PFSK-1 (cell line): Measurements from ENCODE around the gene CCDC152.

ENCODE experiments used
- FOXP2 ChIP-seq: optimal IDR thresholded peaks from 2 replicates; pipeline ENCODE3; 2011; ENCODE audit warnings: borderline replicate concordance, control low read depth, inconsistent platforms; ENCODE audit not compliant: insufficient read depth; ENCODE audit errors: extremely low read length, extremely low read depth
- POLR2AphosphoS5 ChIP-seq: IDR thresholded peaks from 2 replicates; pipeline ENCODE4 v1.6.1; 2012; ENCODE audit warnings: low read depth, mild to moderate bottlenecking, control low read depth, low read length, moderate library complexity
- SIN3A ChIP-seq: IDR thresholded peaks from 2 replicates; pipeline ENCODE4 v1.6.1; 2012; ENCODE audit warnings: mild to moderate bottlenecking, low read length, moderate library complexity, borderline replicate concordance; ENCODE audit not compliant: insufficient read depth
- TAF1 ChIP-seq: IDR thresholded peaks from 2 replicates; pipeline ENCODE4 v1.6.1; 2012; ENCODE audit warnings: low read length, control low read depth, borderline replicate concordance; ENCODE audit not compliant: insufficient read depth
- TF ChIP-seq, protein P1 (sequence below), 2 experiments: IDR thresholded peaks; 2 replicates each; pipeline versions ENCODE4 v1.6.1 to v1.8.0; 2011 to 2012; ENCODE audit warnings: low read depth in 2 of 2, low read length in 2 of 2, control low read depth in 1 of 2, inconsistent platforms in 1 of 2, mild to moderate bottlenecking in 1 of 2, moderate library complexity in 1 of 2; ENCODE audit not compliant: insufficient read depth in 1 of 2

CCDC152 gene

DNA sequence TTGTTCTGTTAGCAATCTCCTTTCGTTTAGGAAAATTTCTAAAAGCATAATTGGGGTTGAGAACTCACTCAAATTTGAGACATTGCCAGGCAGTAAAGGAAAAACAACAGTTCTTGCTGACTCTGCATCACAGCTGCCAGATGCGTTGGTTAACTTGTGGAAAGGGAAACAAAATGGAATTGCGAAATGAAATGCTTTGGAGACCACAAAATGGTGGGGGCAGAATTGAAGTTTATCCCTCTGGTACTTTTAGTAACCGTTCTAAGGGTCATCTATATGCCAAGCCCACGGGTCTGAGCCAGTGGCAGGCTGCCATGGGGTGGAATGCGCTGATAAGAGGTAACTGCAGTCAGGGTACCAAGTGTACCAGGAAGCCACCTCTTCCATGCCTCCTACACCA is 83.7 kb downstream of the CCDC152 start:
- no peak for TF ChIP-seq TAF1

DNA sequence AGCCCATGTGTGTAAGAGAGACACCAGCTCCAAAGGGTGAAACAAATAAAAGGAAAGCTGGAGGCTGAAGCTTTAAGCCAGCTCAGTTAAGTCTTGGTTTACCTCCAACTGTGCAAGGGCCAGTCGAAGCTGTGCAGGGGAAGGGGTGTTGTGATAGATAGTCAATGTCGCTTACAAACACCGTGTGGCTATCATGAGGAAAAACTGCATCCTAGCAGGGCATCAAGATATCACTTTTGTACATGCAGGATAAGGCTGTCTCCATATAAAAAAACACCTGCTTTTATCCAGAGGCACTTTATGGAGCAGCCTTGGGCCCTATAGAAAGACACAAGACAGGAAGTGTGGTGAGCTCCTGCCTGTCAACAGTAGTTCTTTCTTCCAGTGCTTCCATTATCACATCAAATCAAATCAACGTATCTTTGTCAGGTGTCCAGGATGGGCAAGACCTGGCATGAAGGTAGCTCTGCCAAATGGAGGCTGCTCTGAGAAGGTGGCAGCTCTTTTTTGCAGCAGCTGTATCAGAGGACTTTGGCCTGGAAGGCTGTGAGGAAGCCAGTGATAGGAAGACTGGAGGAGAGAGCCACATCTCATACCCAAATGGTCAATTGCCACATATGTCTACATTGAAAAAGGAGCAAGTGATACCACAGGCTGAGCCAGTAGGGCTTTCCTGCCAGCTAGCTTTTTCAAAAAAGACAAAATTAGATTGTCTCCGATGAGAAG is 84.4 kb downstream of the CCDC152 start:
- TF ChIP-seq FOXP2 (no peak), TAF1 (no peak), SIN3A (no peak), POLR2AphosphoS5 (no peak)
- TF ChIP-seq, protein P1, sequence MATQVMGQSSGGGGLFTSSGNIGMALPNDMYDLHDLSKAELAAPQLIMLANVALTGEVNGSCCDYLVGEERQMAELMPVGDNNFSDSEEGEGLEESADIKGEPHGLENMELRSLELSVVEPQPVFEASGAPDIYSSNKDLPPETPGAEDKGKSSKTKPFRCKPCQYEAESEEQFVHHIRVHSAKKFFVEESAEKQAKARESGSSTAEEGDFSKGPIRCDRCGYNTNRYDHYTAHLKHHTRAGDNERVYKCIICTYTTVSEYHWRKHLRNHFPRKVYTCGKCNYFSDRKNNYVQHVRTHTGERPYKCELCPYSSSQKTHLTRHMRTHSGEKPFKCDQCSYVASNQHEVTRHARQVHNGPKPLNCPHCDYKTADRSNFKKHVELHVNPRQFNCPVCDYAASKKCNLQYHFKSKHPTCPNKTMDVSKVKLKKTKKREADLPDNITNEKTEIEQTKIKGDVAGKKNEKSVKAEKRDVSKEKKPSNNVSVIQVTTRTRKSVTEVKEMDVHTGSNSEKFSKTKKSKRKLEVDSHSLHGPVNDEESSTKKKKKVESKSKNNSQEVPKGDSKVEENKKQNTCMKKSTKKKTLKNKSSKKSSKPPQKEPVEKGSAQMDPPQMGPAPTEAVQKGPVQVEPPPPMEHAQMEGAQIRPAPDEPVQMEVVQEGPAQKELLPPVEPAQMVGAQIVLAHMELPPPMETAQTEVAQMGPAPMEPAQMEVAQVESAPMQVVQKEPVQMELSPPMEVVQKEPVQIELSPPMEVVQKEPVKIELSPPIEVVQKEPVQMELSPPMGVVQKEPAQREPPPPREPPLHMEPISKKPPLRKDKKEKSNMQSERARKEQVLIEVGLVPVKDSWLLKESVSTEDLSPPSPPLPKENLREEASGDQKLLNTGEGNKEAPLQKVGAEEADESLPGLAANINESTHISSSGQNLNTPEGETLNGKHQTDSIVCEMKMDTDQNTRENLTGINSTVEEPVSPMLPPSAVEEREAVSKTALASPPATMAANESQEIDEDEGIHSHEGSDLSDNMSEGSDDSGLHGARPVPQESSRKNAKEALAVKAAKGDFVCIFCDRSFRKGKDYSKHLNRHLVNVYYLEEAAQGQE (IDR thresholded peaks at IDR 0.05; ENCODE audit: insufficient read depth in 1 of 2, low read depth in 2 of 2, low read length in 2 of 2) = no peak

DNA sequence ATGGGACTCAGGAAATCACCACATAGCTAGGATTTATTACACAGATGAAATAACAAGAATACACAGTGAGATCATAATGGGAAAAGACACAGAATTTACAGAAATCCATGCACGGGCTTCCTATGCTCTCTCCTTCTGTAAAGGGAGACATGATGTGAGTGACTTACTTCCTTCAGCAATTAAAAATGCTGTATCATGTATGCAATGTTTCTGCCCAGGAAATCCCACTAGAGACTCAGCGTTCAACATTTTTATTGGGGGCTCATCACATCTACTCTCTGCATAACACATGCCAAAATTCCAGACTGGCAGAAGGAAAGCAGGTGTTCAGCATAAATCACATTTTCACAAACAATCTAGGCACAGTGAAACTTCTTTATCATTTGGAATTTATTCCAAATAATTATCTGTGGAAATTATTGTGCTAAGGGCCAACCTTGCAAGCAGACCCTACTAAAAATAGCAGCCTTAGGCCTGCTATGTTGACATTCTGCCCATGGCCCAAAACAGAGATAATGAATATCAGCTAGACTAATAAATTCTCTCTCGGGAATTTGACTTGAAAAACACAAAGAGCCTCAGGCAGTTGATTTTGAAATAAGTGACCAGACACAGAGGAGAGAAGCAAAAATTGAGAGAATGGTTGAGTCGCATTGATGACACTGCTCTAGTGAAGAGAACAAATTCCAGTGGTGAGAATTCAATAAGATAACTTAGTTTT is 86.5 kb downstream of the CCDC152 start:
- TF ChIP-seq TAF1 = no peak
- TF ChIP-seq, protein P1 (IDR thresholded peaks at IDR 0.05; ENCODE audit: insufficient read depth in 1 of 2, low read depth in 2 of 2, low read length in 2 of 2) = no peak
- no peak for TF ChIP-seq SIN3A
- no peak for TF ChIP-seq FOXP2
- no peak for TF ChIP-seq POLR2AphosphoS5

DNA sequence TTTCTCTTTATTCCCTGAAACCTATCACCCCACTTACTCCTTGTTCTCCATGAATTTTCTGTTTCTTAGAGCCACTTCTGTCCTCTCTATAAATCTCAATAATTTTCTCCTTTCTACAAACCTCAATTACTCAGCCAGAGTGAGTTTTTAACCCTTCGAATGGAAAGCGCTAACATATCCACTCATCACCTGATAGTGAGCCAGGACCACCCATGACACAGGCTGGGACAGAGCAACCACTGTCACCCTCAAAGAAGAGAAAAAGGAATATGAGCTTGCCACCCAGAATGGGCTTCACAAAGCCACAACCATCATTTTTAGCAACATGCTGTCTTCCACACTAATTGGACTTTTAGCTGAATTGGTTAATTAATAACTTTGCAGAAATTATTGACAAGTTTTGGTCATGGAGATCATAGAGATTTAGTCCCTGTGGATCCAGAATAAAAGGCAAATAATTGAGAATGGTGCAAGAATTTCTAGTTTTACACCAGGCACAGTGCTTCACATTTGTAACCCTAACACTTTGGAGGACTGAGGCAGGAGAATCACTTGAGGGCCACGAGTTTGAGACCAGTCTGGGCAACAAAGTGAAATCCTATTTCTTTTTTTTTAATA is 87.2 kb downstream of the CCDC152 start:
- TF ChIP-seq, protein P1 (IDR thresholded peaks at IDR 0.05; ENCODE audit: insufficient read depth in 1 of 2, low read depth in 2 of 2, low read length in 2 of 2) = no peak

DNA sequence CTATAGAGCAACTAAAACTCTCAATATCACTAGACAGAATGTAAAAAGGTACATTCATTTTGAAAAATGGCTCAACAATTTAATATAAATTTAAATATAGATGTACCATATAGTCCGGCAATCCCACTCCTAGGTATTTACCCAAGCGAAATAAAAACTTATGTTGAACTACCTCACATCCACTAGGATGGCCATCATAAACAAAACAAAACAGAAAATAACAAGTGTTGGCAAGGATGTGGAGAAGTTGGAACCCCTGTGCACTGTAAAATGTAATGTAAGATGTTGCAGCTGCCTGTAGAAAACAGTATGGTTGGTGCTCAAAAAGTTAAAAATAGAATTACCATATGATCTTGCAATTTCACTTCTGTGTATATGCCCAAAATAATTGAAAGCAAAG is 91.9 kb downstream of the CCDC152 start:
- no peak for TF ChIP-seq SIN3A
- TF ChIP-seq, protein P1 (IDR thresholded peaks at IDR 0.05; ENCODE audit: insufficient read depth in 1 of 2, low read depth in 2 of 2, low read length in 2 of 2) = no peak
- no peak for TF ChIP-seq FOXP2
- no peak for TF ChIP-seq TAF1
- no peak for TF ChIP-seq POLR2AphosphoS5
